HCT116 (cell line): ENCODE data around the gene GNPTG.

ENCODE experiments used
- CTCF ChIP-seq, 3 experiments: fragments of 200-600 bp in 1 of 3; sonication (generic) in 1 of 3; IDR thresholded peaks in 2 of 3; conservative IDR thresholded peaks in 1 of 3; 2 replicates each; pipeline ENCODE4 v1.5.1; 2012 to 2017; ENCODE audit warnings: low read depth in 2 of 3, low read length in 2 of 3, antibody characterized with exemption in 1 of 3, borderline replicate concordance in 1 of 3, control low read depth in 1 of 3, mild to moderate bottlenecking in 1 of 3, mixed read lengths in 1 of 3, mixed run types in 1 of 3, moderate library complexity in 1 of 3; ENCODE audit not compliant: insufficient read depth in 1 of 3
- EZH2 ChIP-seq: fragments of 200-600 bp; sonication (generic); IDR thresholded peaks from 2 replicates; pipeline ENCODE4 v1.6.1; 2017; ENCODE audit warnings: antibody characterized with exemption, mixed run types
- EZH2phosphoT487 ChIP-seq: fragments of 200-600 bp; IDR thresholded peaks from 2 replicates; pipeline ENCODE4 v1.6.1; 2018; ENCODE audit warnings: antibody characterized with exemption, borderline replicate concordance
- TCF7L2 ChIP-seq: IDR thresholded peaks from 2 replicates; pipeline ENCODE4 v1.7.0; 2011; ENCODE audit warnings: borderline replicate concordance, inconsistent platforms; ENCODE audit not compliant: insufficient read depth, insufficient read length; ENCODE audit errors: extremely low read depth

GRCh38 chr16:1401758-1402154 lies 50.0 kb downstream of the GNPTG start:
- TF ChIP-seq CTCF (IDR thresholded peaks at IDR 0.05 in 2 of 3, conservative IDR thresholded peaks at IDR 0.05 in 1 of 3; ENCODE audit: borderline replicate concordance in 1 of 3, insufficient read depth in 1 of 3, low read depth in 2 of 3, low read length in 2 of 3) (no peak), EZH2 (no peak), TCF7L2 (no peak), EZH2phosphoT487 (no peak)
